MV-4-11 (cell line): ENCODE results near the gene SEC14L5.
"Not testable (repeated sequence)": the region's sequence is repeated elsewhere in the genome, so short reads cannot be mapped to it uniquely, and the experiment has no call there.

Source experiments
- DNase-seq: peaks from one replicate; lab custom pipeline; 2025; lab: John Stamatoyannopoulos, UW

Gene SEC14L5

GRCh38 chr16:4951583-4951982 lies 6.5 kb upstream of the SEC14L5 start:
- not testable (repeated sequence) for DNase-seq

- DNase-seq = no peak
Observed at GRCh38 chr16:4954714-4955113, 3.4 kb upstream of the SEC14L5 start.

DNA sequence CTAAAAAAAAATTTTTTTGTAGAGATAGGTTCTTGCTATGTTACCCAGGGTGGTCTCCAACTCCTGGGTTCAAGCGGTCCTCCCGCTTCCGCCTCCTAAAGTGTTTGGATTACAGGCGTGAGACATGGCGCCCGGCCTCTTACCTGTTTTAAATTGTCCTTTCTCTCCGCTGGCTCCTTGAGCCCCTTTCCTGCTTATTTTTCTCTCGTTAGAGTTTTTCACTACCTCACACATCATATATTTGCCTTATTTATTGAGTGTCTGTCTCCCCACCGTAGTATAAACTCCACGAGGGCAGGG lies 760 bp upstream of the SEC14L5 start:
- DNase-seq = no peak

- DNase-seq = no peak
Observed at GRCh38 chr16:4958510-4959438, 644 bp downstream of the SEC14L5 start.

GRCh38 chr16:4960579-4960978 lies 2.4 kb downstream of the SEC14L5 start:
- no peak for DNase-seq

GRCh38 chr16:4962716-4963115 lies 4.6 kb downstream of the SEC14L5 start:
- DNase-seq = no peak

DNA sequence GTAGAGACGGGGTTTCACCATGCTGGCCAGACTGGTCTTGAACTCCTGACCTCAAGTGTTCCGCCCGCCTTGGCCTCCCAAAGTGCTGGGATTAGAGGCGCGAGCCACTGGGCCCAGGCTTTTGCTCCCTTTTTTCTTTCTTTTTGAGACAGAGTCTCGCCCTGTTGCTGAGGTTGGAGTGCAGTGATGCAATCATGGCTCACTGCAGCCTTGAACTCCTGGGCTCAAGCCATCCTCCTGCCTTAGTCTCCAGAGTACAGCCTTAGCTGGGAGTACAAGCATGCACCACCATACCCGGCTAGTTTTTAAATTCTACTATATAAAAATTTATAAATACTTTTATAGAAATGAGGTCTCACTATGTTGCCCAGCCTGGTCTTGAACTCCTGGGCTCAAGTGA lies 5.4 kb downstream of the SEC14L5 start:
- peak; percentile 50 for DNase-seq

GRCh38 chr16:4966736-4967453 lies 8.8 kb downstream of the SEC14L5 start:
- no peak for DNase-seq

DNA sequence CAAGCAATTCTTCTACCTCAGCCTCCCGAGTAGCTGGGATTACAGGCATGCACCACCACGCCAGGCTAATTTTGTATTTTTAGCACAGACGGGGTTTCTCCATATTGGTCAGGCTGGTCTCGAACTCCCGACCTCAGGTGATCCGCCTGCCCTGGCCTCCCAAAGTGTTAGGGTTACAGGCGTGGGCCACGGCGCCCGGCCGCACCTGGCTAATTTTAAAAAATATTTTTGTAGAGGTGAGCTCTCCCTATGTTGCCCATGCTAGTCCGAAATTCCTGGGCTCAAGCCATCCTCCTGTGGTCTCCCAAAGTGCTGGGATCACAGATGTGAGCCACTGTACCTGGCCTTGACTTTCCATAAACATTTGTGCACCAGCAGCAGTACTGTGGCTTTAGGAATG lies 10.1 kb downstream of the SEC14L5 start:
- DNase-seq = not testable (repeated sequence)

DNA sequence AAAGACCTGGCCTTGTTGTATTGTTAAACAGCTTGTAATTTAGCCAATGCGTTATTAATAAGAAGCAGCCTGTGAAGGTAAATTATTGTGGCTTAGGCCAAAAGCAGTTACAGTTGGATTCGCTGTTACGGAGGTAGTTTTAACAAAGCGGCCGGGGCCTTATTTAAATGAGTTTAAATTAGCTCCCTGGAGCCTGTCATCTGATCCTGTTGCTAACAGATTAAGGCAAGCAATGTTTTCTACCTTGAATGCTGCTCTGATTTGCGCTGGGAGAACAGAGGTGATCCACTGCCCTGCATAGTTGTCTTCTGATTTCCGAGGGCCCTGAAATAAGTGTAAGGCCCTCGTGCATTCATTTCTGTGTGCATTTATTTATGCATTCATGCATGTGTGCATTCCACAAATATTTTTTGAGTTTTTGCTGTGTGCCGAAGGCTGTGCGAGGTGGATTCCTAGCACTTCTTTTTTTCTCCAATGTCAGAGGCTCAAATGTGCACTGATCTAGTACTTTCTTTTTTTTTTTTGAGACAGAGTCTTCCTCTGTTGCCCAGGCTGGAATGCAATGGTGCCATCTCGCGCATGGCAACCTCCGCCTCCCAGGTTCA lies 10.9 kb downstream of the SEC14L5 start:
- DNase-seq = no peak

GRCh38 chr16:4970010-4970409 lies 11.9 kb downstream of the SEC14L5 start:
- DNase-seq = no peak

GRCh38 chr16:4972938-4973587 lies 14.9 kb downstream of the SEC14L5 start:
- DNase-seq = peak; percentile 85

DNA sequence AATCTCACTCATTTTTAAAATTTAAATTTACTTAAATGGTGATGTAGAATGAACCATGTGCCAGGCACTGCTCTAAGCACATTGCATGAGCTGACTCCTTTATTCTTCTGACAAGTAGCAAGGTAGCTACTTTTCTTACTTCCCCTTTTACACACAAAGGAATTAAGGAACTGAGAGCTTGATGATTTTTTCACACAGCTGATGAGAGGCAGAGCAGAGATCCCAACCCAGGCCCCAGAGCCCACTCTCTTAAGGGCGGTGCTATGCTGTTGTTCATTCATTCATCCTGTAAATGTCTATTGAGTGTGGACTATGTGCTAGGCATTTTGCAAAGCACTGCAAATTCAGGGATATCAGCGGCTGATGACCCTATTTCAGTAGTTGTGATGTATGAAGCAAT lies 17.9 kb downstream of the SEC14L5 start:
- peak; percentile 96 for DNase-seq

DNA sequence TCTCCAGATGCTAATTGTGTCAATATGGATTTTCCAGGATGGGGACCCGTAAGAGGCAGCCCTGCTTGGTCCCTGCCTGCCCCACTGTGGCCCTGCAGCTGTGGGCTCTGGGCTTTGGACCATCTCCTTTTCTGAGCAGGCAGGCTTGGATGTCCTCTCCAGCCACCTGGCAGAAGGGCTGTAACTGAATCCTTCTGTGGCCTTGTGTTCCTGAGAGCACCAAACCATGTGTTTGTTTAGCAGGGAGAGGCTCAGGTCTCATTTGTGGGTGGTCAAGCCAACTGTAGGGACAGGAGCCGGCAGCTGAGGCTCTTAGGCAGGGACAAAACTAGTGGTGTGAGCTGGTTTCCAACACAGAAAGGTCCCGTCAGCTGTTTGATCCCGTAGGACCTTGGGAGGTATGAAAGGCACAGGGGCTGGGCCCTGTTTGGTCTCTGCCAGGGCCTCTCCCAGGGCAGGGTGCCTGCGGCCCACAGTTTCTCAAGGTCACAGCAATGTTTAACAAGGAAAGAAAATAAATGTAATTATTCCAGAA lies 18.5 kb downstream of the SEC14L5 start:
- no peak for DNase-seq

DNA sequence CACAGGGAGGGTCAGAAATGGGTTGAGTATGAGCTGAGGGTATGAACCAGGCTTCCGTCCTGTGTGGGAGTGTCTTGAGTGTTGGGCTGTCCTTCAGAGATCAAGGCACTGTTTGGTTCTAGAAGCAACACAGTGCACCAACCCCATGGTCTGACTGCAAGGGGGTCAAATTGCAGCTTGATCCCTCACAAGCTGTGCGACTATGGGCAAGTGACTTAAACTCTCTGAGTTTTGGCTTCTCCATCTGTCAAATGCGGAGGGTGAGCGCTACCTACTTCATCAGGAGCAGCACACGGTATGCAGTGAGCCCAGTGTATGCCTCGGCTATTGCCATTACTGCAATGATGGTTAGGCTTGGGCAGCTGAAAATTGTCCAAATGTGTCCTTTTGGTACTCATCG lies 21.0 kb downstream of the SEC14L5 start:
- no peak for DNase-seq

DNA sequence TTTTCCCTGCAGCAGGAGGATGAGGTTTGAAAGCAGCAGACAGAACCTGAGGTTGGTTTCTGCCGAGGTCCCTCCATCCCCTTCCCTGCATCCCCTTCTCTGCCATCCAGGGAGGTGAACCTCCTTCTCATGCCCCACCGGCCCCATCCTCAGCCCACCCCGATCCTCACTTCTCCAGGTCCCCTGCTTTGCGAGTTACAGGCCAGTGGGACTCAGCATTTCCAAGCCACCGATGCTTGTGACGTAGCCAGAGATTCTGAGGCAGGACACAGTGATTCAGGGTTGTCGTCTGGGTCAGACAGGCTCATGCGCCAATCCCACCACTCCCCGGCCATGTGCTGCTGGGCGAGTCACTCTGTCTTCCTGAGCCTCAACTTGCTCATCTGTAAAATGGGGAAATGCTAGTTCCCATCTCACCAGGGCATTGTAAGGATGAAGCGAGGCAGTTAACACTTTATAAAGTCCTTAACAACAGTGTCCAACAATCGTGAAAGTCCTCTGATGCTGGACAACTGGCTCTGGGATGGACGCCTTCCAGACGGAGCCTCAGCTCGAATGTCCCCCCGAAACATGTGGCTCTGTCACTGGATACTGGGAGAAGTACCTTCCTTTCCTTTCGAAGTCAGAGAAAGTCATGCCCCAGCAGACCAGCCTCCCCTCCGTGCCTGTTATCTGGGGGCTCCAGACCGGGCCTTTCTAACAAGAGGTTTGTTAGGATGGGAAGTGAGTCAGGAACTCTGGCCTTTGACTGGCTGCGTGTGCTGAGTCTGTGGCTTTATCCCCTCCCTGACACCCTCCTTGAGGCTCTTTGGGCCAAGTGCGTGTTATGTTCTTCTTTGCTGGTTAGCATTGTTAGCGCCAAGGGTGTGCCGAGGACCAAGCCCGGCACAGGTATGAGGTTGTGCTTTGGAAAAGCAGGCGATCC lies 21.9 kb downstream of the SEC14L5 start:
- DNase-seq = no peak

DNA sequence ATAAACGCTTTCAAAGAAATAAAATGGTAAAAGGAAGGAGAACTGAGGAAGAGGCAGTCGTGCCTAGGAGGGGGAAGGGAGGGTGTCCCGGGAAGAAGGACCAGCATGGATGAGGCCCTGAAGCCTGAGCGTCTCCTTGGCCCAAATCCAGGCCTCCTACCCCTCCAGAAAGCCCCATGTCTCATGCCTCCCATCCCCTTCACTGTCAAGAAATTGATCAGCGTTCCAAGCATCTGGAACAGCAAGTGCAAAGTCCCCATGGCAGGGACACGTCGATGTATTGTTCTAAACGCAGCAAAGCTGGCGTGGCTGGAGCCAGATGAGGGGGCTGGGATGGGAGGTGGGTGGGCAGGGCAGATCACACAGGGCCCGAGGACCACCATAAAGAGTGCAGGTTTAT lies 22.6 kb downstream of the SEC14L5 start:
- DNase-seq = no peak

DNA sequence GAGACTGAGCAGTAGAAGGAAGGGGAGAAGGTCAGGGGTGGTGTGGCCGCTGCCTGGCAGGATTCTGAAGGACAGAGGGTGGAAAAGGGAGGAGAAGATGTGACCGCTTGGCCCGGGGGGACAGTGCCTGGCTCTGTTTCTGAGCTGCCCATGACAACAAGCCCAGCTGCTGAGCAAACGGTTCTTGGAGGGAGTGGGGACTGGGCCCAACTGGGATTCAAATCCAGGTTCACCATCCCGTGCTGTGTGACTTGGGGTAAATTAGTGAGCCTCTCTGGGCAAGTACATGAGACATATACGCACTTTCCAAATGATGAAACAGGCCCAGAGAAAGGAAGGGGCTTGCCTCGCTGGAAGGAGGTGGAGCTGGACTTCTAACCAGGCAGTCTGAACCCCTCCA lies 23.3 kb downstream of the SEC14L5 start:
- DNase-seq = no peak

- DNase-seq = no peak
Observed at GRCh38 chr16:4982056-4982867, 24.1 kb downstream of the SEC14L5 start.
